Activated CD4-positive, alpha-beta T cell treated with anti-CD3 and anti-CD28 coated beads, Interleukin-10, Interleukin-2, amounts not matched to agents 100 ng/mL and 50 ng/mL, durations not matched to agents 16 hours and 8 hours (primary cell): ENCODE measurements around the gene MORC1.
"Not testable (repeated sequence)": the region's sequence is repeated elsewhere in the genome, so short reads cannot be mapped to it uniquely, and the experiment has no call there.

Experiments
- DNase-seq: peaks from one replicate; pipeline ENCODE4 v3.0.0-alpha.2; 2020

The MORC1 gene, protein sequence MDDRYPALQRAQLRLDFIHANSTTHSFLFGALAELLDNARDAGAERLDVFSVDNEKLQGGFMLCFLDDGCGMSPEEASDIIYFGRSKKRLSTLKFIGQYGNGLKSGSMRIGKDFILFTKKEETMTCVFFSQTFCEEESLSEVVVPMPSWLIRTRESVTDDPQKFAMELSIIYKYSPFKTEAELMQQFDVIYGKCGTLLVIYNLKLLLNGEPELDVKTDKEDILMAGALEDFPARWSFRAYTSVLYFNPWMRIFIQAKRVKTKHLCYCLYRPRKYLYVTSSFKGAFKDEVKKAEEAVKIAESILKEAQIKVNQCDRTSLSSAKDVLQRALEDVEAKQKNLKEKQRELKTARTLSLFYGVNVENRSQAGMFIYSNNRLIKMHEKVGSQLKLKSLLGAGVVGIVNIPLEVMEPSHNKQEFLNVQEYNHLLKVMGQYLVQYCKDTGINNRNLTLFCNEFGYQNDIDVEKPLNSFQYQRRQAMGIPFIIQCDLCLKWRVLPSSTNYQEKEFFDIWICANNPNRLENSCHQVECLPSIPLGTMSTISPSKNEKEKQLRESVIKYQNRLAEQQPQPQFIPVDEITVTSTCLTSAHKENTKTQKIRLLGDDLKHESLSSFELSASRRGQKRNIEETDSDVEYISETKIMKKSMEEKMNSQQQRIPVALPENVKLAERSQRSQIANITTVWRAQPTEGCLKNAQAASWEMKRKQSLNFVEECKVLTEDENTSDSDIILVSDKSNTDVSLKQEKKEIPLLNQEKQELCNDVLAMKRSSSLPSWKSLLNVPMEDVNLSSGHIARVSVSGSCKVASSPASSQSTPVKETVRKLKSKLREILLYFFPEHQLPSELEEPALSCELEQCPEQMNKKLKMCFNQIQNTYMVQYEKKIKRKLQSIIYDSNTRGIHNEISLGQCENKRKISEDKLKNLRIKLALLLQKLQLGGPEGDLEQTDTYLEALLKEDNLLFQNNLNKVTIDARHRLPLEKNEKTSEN

DNA sequence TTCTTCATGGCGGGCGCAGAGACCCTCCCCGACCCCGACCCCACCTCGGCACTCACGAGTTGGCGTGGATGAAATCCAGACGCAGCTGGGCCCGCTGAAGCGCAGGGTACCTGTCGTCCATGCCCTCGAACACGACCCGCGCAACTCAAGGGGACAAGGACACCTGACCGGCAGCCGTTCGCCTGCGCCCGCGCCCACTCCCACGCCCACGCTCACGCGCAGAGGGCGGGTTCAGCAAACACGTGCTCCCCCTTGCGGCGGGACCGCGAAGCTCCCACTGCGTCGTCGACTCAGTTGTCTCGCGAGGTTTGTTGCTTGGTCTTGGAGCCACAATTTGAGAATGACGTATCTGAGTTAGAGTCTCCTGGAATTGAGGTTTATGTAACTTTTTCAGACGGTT, at the start of gene MORC1:
MORC1 (minus strand) TSS at position 196 of the 400 bp plus-strand sequence; CDS start at position 121, 75 bp downstream.
- no peak for DNase-seq

DNA sequence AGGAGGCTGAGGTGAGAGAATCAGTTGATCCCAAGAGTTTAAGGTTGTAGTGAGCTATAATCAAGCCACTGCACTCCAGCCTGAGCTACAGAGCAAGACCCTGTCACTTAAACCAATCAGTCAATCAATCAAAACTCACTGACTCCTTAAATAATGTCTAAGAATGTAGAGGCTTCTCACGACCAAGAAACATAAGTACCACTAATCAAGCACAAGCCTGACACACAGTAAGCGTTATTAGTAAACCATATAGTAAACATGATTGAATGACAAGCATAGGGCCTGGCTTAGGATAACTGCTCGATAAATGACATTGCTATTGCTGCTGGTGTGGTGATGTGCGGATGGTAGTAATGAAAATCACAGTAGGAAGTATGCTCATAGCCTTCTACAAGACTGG, 48.0 kb upstream of the MORC1 start:
- DNase-seq = no peak

DNA sequence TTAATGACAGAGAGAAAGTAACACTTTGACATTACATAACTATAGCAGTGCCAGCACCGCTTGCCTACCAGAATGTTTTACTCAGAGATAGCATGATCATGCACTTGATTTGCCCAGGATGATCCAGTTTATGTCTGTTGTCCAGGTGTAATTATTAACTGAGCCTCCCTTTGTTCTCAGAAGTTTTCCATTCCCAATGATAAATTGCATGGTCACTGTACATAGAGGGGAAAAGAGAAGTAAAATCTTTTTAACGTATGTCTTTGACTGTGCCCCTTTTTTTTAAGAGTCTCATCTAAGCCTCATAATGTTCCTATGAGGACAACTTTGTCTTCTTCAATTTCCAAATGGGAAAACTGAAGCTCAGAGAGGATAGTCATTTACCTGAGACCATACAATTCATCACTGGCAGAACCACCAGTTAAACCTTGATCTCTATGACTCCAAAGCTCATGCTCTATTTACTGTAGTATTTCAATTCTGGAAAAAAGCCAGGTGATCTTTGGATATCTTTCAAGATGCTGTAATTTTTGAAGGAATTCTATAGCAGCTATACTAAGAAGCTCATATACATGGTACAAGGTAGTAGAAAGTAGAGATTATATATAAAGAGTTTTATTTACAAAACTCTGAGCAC, 43.7 kb upstream of the MORC1 start:
- DNase-seq = no peak

DNA sequence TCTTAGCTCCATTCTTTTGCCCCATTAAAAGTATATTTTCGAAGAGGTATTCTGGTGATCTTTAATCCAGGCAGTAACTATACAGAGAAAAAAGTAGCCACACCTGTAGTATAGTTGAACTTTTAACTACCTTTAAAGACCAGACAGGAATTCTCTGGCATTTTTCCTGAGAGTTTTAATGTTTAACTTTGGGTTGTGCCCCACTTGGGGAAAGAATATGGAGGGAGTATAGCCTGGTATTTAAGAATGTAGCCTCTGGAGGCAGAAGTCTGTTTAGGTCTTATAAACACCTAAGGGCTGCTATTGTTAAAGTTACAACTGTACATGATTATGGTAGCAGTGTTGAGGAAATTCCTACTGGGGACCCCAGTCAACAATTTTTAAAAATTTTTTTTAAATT, 37.9 kb upstream of the MORC1 start:
- DNase-seq = no peak

DNA sequence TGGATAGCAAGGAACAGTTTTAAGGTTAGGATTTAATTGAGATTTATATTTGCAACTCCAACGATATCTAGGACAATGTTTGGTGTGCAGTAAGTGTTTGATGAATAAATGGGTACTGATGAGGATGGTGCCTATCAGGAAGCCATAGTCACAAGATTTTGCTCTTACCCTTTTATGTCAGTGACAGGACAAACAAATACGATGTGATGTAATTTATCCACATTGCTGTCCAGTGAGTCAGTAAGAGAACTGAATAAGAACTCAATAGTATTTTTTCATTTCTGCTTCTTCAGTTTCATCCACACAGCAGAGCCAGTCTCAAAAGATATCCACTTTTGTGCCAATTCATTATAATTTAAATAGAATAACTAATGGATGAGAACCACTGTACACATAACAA, 37.0 kb upstream of the MORC1 start:
- no peak for DNase-seq

DNA sequence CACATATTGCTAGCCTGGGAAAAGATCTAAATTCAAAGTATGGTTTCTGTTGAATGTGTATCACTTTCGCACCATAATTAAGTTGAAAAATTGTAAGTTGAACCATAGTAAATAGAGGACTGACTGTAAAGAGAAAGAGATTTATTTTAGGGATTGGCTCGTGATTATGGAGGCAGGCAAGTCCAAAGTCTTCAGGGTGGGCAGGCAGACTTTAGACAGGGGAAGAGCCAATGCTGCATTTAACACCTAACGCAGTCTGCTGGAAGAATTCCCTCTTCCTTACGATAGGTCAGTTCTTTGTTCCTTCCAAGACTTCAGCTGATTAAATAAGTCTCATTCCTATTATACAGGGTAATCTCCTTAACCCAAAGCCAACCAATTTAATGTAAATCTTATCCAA, 34.4 kb upstream of the MORC1 start:
- DNase-seq = no peak

DNA sequence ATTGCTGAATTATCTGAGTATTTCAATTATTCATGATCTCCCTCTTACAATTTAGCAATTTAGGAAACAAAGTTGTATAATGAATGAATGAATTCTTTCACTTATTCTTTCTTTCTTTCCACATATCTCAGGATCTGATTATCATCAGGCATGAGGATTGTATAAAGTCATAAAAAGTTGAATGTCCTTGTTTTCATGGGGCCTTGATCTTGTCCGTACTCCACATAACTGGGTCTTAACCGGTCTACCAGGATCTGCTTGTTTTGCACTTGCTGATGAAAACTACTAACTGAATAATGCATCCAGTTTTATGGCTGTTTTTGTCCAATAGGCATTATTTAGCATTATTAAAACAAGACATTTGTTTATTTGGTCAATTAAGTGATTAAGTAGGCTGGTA, 31.1 kb upstream of the MORC1 start:
- no peak for DNase-seq

DNA sequence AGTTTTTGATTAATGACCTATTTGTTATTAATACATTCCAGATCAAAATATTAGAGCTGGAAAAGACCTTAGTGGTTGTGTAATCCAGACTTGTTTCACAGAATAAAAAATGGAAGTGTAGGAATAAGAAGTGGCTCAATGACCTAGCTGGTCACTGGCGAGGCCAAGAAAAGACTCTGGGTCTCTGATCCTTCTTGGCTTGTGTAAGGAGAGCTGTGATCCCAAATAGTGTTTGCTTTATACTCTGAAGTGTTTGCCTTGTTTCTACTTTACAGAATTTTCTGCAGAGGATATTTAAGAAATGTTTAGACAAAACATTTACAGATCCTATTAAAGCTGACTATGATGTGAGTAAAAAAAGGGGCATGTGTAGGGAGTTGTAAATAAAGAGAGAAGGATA, 25.7 kb upstream of the MORC1 start:
- no peak for DNase-seq

DNA sequence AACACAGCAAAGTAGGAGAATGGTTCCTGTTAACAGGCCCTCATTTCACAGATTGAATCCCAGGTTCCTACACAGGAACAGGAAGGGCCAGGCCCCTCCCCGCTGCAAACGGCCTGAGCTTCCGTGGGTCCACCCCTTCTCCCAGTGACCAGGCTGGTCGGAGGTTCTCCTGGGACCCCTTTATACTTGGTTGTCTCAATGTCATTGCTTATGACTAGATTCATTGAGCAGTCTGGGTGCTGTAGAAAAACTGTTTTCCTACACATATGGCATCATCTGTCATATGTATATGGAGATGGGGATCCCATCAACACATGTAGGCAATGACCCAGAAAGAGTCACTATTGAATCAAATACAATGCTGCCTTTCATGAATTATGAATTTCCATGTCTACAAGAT, 22.4 kb upstream of the MORC1 start:
- no peak for DNase-seq

DNA sequence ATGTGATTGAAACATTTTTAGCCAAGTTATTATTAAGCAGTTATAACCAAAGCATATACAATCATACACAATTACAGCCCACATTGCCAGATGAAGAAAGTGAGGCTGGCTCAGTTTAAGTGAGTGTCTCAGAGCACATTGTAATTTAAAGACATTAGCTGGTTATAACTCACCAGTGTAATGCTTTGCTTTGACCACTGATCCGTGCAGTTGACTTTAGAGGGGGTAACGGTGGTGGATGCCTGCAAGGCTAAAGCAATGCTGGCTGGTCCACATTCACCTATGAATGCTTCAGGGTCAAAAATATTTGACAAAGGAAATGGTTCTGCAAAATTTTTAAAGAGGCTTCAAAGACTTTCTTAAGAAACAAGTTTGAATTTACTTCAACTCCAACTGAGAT, 19.8 kb upstream of the MORC1 start:
- DNase-seq = no peak

DNA sequence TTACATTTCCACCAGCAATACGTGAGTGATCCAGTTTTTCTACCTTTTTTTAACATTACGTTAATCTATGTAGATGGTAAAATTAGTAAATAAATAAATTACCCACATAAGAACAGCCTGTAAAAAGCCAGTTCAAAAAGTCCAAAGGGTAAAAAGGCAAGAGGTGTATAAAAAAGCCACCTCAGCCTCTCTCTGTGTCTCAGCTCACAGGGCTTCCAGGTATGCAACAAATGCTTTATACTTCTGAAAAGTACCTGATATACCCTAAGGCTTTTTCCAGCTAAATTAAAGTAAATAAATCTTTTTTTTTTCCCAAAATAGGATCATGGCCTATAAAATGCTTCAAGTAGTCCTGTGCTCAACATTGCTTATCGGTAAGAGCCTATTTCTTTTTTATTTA, 18.6 kb upstream of the MORC1 start, which contains the start of gene C3orf85:
C3orf85 (plus strand) TSS at position 197 of the 400 bp plus-strand sequence; CDS start at position 326, 129 bp downstream.
- no peak for DNase-seq

DNA sequence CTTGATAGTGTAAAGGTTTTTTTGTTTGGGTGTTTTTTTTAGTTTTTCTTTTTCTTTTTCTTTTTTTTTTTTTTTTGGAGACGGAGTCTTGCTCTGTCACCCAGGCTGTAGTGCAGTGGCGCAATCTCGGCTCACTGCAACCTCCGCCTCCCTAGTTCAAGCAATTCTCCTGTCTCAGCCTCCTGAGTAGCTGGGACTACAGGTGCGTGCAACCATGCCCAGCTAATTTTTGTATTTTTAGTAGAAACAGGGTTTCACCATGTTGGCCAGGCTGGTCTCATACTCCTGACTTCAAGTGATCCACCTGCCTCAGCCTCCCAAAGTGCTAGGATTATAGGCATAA, 15.5 kb upstream of the MORC1 start:
- DNase-seq = not testable (repeated sequence)

DNA sequence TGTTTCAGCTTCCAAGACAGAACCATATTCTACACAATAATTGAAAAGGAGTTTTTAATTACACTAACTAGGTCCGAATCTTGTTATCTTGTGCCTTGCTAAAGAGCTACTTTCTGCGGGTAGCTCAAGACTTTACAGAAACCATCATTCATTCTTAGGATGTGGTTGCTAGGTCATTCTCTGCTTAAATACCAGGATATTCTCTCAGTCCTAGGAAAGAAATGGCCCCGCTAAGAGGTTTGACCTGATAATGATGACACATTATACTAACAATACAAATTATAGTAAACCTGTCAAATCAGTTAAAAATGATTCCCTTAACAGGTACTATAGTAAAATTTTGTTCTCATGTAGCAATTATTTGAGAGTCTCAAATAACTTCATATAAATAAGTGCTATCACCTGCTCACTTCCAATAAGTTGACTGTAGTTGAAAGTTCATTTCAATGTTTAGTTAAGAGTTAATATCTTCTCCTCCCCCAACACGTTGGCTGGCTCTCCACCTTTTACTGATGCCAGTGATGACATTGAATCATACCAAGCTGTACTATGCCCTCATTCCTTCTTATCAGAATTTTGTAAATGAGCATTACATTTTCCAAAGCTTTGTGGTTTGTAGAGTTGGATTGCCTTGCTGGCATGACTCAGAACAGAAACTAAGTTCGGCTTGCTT, 15.0 kb upstream of the MORC1 start:
- no peak for DNase-seq

DNA sequence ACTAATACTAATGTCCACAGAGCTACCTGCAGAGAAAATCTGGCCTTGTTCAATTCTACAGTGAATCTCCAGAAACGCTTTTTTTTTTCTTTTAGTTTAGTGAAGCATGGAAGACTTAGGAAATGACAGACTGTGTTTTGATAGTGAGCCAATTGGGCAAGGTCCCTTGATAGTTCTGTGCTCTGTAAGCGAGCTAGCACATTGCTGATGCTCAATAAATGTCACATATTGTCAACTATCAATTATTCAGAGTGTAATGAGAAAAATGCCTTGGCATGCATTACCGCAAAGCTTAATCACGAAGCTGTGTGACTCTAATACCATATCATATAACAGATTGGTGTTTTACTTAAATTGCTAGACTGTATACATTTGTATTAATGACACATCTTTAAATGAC, 13.3 kb upstream of the MORC1 start:
- DNase-seq = no peak

DNA sequence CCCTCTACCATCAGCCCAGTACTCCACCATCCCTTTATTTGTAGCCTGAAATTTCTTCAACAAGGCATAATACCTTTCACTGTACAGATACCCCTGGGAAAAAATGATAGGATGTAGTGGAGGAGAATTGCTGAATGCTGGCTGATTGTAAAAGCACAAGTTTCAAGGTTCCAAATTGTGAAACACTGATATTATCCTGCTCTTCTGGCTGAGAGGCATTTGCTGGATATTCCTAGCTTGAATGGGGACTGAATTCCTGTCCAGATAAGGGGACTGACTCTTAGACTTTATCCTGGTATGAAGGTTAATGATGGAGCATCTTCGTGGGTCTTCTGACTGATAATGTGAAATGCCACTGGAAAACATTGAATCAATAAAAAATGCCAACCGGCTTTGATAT, 9.6 kb upstream of the MORC1 start:
- DNase-seq = no peak

DNA sequence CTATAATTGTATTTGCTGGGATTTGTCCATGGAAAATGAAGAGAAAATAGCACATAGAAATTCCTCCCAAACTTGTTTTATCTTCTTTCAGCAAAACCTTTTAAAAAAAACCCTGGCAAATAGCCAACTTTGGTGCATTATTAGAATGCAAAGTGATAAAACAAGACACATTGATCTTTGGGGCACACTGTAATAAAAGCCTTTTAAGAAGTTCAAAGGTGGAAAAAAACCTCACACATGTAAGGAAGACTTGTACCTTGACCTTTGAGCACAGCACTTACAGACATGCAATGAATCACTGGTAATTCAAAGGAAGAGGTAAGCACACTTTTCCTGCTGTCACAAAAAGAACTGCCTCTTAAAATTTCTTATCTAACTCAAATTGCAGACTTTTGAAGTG, 8.0 kb upstream of the MORC1 start:
- no peak for DNase-seq

DNA sequence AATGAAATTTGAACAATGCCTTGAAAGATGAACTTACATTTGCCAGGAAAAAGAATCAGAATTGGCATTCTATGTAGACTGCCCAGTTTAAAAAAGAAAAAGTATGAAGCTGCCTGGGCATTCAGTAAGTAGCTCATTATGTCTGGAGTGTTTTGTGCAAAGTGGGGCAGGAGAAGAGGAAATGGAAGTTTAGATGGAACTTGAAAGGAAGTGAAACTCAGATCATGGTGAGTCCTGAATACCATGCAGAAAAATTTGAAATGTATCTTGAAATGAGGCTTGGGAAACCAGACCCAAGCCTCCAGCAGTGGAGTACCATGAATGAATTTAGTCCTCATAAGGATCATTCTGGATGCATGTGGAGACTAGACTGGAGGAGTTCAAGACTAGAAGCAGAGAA, 4.8 kb upstream of the MORC1 start:
- DNase-seq = no peak

DNA sequence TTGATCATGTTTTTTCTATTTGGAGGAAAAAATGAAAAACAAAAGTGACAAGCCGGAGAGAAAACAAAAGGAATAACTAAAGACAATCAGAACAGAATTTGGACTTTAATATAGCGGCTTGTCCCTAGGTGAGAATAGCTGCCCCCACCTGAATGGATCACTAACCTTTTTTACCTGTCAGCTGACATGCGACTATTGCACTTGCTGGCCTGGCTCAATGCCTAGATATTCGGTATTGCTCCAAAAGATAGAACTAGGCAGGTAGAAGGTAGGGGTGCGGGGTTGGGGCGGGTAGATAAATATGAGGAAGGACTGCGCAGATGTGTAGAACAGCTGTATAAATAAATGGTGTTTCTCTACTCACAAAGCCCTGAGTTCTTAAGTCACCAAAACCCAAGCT, 650 bp upstream of the MORC1 start:
- no peak for DNase-seq

DNA sequence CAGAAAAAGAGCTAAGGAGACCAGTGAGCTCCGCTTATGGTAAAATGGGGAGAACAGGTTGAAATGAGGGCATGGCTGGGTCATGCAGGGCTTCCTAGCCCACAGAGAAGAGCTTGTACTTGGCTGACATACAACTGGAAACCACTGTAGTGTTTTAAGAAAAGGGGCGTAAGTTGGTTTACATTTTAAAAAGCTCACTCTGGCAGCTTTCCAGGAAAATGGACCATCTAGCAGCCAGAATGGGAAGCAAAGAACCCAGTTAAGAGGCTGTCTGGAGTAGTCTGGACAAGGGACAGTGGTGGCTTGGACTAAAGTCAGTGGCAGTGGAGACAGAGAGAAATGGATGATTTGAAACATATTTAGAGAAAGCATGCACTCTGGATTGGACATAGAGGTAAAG, 1.9 kb downstream of the MORC1 start:
- no peak for DNase-seq

DNA sequence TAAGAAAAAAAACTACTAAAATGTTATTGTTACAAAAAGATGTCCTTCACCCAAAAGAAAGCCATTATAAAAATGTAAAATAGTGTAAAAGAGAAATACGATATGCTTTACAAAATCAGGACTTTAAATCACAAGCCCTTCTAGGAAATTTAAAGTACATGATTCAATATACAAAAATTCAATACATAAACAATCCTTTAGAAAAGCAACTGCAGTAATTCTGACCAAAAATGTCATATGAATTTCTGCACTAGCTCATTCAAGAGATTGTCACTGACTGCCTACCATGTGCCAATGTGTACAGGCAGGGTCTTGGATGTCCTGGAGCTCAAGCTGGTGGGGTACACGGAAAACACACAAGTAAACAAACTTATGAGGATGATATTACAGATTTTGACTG, 2.5 kb downstream of the MORC1 start:
- DNase-seq = no peak

DNA sequence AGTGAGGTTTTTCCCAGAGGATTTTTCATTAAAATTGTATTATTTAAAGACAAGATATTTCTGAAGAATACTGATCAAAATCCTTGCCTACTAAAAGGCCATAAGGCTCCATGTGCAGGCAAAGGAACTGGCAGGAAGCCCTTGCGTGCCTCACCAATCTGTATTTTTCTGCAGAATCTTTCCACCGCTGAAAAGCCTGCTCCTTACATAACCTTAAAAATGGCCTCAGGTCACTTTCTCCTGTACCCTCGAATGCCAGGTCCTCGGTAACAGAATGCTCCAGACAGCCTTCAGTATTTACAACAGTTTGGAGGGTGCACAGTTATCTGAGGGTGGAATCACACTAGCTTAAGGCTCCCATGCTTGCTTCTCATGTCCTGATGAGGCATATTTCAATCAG, 3.2 kb downstream of the MORC1 start:
- DNase-seq = no peak

DNA sequence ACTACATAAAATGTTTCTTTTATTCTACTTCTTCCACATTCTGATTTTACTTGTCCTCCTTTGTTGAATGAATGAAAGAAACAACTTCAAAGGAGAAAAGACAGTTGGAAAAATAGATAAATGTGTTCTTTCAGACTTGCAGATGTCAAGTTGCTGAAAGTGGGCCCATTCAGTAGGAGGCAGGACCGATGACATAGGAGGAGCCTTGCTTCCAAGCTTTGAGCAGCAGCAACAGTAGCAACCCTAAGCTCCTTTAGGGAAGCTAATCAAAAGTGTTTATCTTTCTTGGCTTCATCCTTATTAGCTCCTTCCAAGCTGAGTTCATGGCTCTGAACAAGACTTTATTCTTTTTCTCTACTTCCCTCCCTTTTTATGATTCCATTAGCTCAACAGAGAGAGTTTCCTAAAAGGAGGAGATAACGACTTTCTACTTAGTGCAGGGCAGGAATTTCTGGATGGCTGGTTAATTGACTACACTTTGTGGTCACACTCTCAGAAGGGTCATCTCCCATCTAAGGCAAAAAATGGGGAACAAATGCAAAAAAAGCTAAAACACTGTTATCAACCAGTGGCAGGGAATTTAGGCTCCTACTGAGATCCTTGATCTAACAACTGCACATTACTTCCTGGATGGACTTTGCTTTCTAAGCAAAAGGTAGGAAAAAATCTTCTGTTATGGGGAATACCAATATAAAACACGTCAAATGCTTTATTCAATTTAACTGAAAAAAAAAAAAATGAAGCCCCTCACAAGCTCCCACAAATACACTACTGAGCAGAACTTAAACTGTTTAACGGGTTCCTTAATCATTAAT, 4.8 kb downstream of the MORC1 start:
- no peak for DNase-seq
